H1 (cell line): ENCODE results near the gene HOXD4. TPM values are rescaled to one million over a fixed set of nuclear protein-coding genes. Genes with fewer than 3 reads are reported as not detected.
A peak's percentile ranks its signal among the peaks of the same experiment; 100 is the strongest.

Experiments
- CTCF ChIA-PET: fragments of 300-600 bp; sonication (Branson Sonifier 250); formaldehyde crosslinking; loops from one replicate; lab custom pipeline; 2021; ENCODE audit not compliant: partially characterized antibody; lab: Charles Lee
- POLR2A ChIA-PET: fragments of 300-600 bp; sonication (Branson Sonifier 250); formaldehyde crosslinking; loops from one replicate; lab custom pipeline; 2021; ENCODE audit warnings: inconsistent platforms; ENCODE audit not compliant: partially characterized antibody; lab: Charles Lee
- DNase-seq, 2 experiments: peaks; one replicate each; pipeline versions ENCODE4 v3.0.0 to v3.0.0-alpha.2; 2010 to 2022; ENCODE audit warnings: low spot score in 2 of 2, low read depth in 1 of 2, mixed read lengths in 1 of 2
- FAIRE-seq: peaks from 2 replicates; lab custom pipeline; 2011; peaks lifted over from hg19 to GRCh38; lab: Jason Lieb, UNC
- H2AFZ ChIP-seq: 2 replicates; pipeline ENCODE4 v1.8.1; 2012; ENCODE audit warnings: low read length, inconsistent platforms
- H2AK5ac ChIP-seq: 2 replicates; pipeline ENCODE4 v1.6.1; 2013; ENCODE audit warnings: low read depth, low read length
- H2BK120ac ChIP-seq: replicated peaks from 2 replicates; pipeline ENCODE3; 2013; ENCODE audit warnings: low read depth, low read length, inconsistent platforms
- H2BK12ac ChIP-seq: 2 replicates; pipeline ENCODE4 v1.6.1; 2013; ENCODE audit warnings: low read depth, low read length
- H2BK15ac ChIP-seq: 2 replicates; pipeline ENCODE4 v1.6.1; 2013; ENCODE audit warnings: low read length
- H2BK20ac ChIP-seq: 2 replicates; pipeline ENCODE4 v1.6.1; 2013; ENCODE audit warnings: low read length
- H2BK5ac ChIP-seq: 2 replicates; pipeline ENCODE4 v1.6.1; 2013; ENCODE audit warnings: low read depth, low read length
- H3K14ac ChIP-seq: 2 replicates; pipeline ENCODE4 v1.6.1; 2013; ENCODE audit warnings: inconsistent platforms; ENCODE audit not compliant: insufficient read length
- H3K18ac ChIP-seq: 2 replicates; pipeline ENCODE4 v1.6.1; 2013; ENCODE audit warnings: low read length; ENCODE audit errors: extremely low read depth
- H3K23ac ChIP-seq: 2 replicates; pipeline ENCODE4 v1.6.1; 2013; ENCODE audit warnings: inconsistent platforms; ENCODE audit not compliant: insufficient read length
- H3K23me2 ChIP-seq: 2 replicates; pipeline ENCODE4 v1.6.1; 2013; ENCODE audit warnings: low read depth, low read length
- H3K27ac ChIP-seq: 2 replicates; pipeline ENCODE4 v1.6.1; 2011; ENCODE audit warnings: low read depth, low read length, inconsistent platforms
- H3K27me3 ChIP-seq, 4 experiments: replicated peaks in 1 of 4; 1 replicate in 1 of 4; 2 replicates in 3 of 4; pipeline versions ENCODE4 v1.6.1 to v1.8.1; 2011 to 2013; ENCODE audit warnings: low read length in 3 of 4, mild to moderate bottlenecking in 3 of 4, inconsistent platforms in 2 of 4, mixed read lengths in 2 of 4, moderate library complexity in 1 of 4; ENCODE audit not compliant: control insufficient read depth in 3 of 4, insufficient read depth in 3 of 4; ENCODE audit errors: extremely low read depth in 1 of 4
- H3K36me3 ChIP-seq, 4 experiments: 2 replicates each; pipeline versions ENCODE4 v1.6.1 to v1.8.1; 2011 to 2013; ENCODE audit warnings: mild to moderate bottlenecking in 4 of 4, low read length in 3 of 4, moderate library complexity in 2 of 4, control low read depth in 1 of 4, inconsistent platforms in 1 of 4; ENCODE audit not compliant: insufficient read depth in 4 of 4, control insufficient read depth in 2 of 4
- H3K4ac ChIP-seq: replicated peaks from 2 replicates; pipeline ENCODE3; 2013; ENCODE audit warnings: low read length, low read depth, mixed read lengths, inconsistent platforms; ENCODE audit not compliant: insufficient read length
- H3K4me1 ChIP-seq, 4 experiments: replicated peaks in 1 of 4; 1 replicate in 1 of 4; 2 replicates in 3 of 4; pipeline versions ENCODE4 v1.6.1 to v1.8.1; 2011 to 2013; ENCODE audit warnings: low read length in 3 of 4, inconsistent platforms in 2 of 4, mixed read lengths in 1 of 4; ENCODE audit not compliant: insufficient read depth in 4 of 4, control insufficient read depth in 3 of 4
- H3K4me2 ChIP-seq, 2 experiments: 2 replicates each; pipeline versions ENCODE4 v1.6.1 to v1.8.1; 2011 to 2013; ENCODE audit warnings: low read depth in 2 of 2, low read length in 2 of 2, control low read depth in 1 of 2, inconsistent platforms in 1 of 2, mild to moderate bottlenecking in 1 of 2; ENCODE audit not compliant: insufficient read depth in 1 of 2
- H3K4me3 ChIP-seq, 4 experiments: fragments of 200-600, 300-600 bp in 1 of 4; sonication (generic), shearing (Covaris generic), sonication (Bioruptor Twin) in 1 of 4; 2 replicates each; pipeline versions ENCODE4 v1.5.1 to v1.8.1; 2011 to 2016; ENCODE audit warnings: low read length in 4 of 4, low read depth in 3 of 4, control low read depth in 2 of 4, inconsistent platforms in 2 of 4, mild to moderate bottlenecking in 2 of 4, mixed read lengths in 1 of 4, moderate library complexity in 1 of 4; ENCODE audit not compliant: insufficient read depth in 2 of 4; ENCODE audit errors: extremely low read depth in 1 of 4
- H3K56ac ChIP-seq: replicated peaks from 2 replicates; pipeline ENCODE3; 2013; ENCODE audit warnings: low read depth, mild to moderate bottlenecking, mixed read lengths, low read length, inconsistent platforms; ENCODE audit not compliant: insufficient read length
- H3K79me1 ChIP-seq: 2 replicates; pipeline ENCODE4 v1.6.1; 2013; ENCODE audit warnings: low read depth, low read length, control low read depth
- H3K79me2 ChIP-seq, 2 experiments: 2 replicates each; pipeline versions ENCODE4 v1.6.1 to v1.8.1; 2012 to 2013; ENCODE audit warnings: low read length in 2 of 2, mild to moderate bottlenecking in 2 of 2, inconsistent platforms in 1 of 2; ENCODE audit not compliant: insufficient read depth in 2 of 2, control insufficient read depth in 1 of 2
- H3K9ac ChIP-seq, 4 experiments: replicated peaks in 1 of 4; 1 replicate in 1 of 4; 2 replicates in 3 of 4; pipeline versions ENCODE4 v1.6.1 to v1.8.1; 2011 to 2013; ENCODE audit warnings: low read depth in 3 of 4, low read length in 3 of 4, control low read depth in 2 of 4, mild to moderate bottlenecking in 2 of 4, moderate library complexity in 2 of 4, inconsistent platforms in 1 of 4; ENCODE audit errors: extremely low read depth in 1 of 4
- H3K9me3 ChIP-seq, 2 experiments: 2 replicates each; pipeline versions ENCODE4 v1.6.1 to v1.8.1; 2012 to 2013; ENCODE audit warnings: mild to moderate bottlenecking in 2 of 2, moderate library complexity in 2 of 2, control low read depth in 1 of 2, inconsistent platforms in 1 of 2, low read depth in 1 of 2, low read length in 1 of 2, mixed read lengths in 1 of 2; ENCODE audit not compliant: insufficient read depth in 2 of 2
- H4K20me1 ChIP-seq, 2 experiments: replicated peaks in 1 of 2; 2 replicates each; pipeline versions ENCODE3 to v1.8.1; 2011 to 2013; ENCODE audit warnings: inconsistent platforms in 2 of 2, low read length in 2 of 2, mild to moderate bottlenecking in 1 of 2; ENCODE audit not compliant: insufficient read depth in 2 of 2, control insufficient read depth in 1 of 2
- H4K5ac ChIP-seq: 2 replicates; pipeline ENCODE4 v1.6.1; 2013; ENCODE audit warnings: low read length, low read depth, mixed read lengths, inconsistent platforms; ENCODE audit not compliant: insufficient read length
- H4K8ac ChIP-seq: 2 replicates; pipeline ENCODE4 v1.8.0; 2013; ENCODE audit warnings: mild to moderate bottlenecking, moderate library complexity, low read length, inconsistent platforms; ENCODE audit not compliant: insufficient read depth; ENCODE audit errors: extremely low read depth
- H4K91ac ChIP-seq: replicated peaks from 2 replicates; pipeline ENCODE3; 2013; ENCODE audit warnings: low read length, mixed read lengths, inconsistent platforms; ENCODE audit not compliant: insufficient read length
- CBX8 ChIP-seq: fragments of 300-800, 300-1000 bp; sonication (generic); IDR thresholded peaks from 2 replicates; pipeline ENCODE4 v1.7.1; 2016; ENCODE audit warnings: low read depth, low read length, borderline replicate concordance
- EP300 ChIP-seq, 2 experiments: IDR thresholded peaks; 1 replicate in 1 of 2; 2 replicates in 1 of 2; pipeline ENCODE4 v1.6.1; 2011 to 2012; ENCODE audit warnings: low read depth in 2 of 2, low read length in 2 of 2, mild to moderate bottlenecking in 2 of 2, borderline replicate concordance in 1 of 2, inconsistent platforms in 1 of 2, moderate library complexity in 1 of 2
- HDAC6 ChIP-seq: IDR thresholded peaks from one replicate; pipeline ENCODE4 v1.7.1; 2012; ENCODE audit warnings: low read depth, mild to moderate bottlenecking, inconsistent platforms, low read length, moderate library complexity
- KDM1A ChIP-seq: fragments of 200-600, 300-600 bp; sonication (generic); IDR thresholded peaks from 2 replicates; pipeline ENCODE4 v1.7.1; 2016; ENCODE audit warnings: mild to moderate bottlenecking, low read length, borderline replicate concordance
- KDM4A ChIP-seq: IDR thresholded peaks from one replicate; pipeline ENCODE4 v1.7.1; 2012; ENCODE audit warnings: low read depth, mild to moderate bottlenecking, moderate library complexity, low read length, inconsistent platforms; ENCODE audit not compliant: severe bottlenecking
- NRF1 ChIP-seq: IDR thresholded peaks from 2 replicates; pipeline ENCODE4 v1.6.1; 2011; ENCODE audit warnings: mild to moderate bottlenecking, low read depth, low read length, improper control_type of control experiment
- POU5F1 ChIP-seq: IDR thresholded peaks from 2 replicates; pipeline ENCODE4 v1.6.1; 2011; ENCODE audit warnings: low read depth, mild to moderate bottlenecking, low read length, moderate library complexity
- RNF2 ChIP-seq: fragments of 200-900, 300-1000 bp; sonication (generic); IDR thresholded peaks from 2 replicates; pipeline ENCODE4 v1.7.1; 2016; ENCODE audit warnings: borderline replicate concordance, low read depth, mild to moderate bottlenecking, antibody characterized with exemption, low read length; ENCODE audit not compliant: poor library complexity, severe bottlenecking; ENCODE audit errors: missing control alignments
- SP1 ChIP-seq: IDR thresholded peaks from 2 replicates; pipeline ENCODE4 v1.6.1; 2011; ENCODE audit warnings: low read depth, low read length
- YY1 ChIP-seq: IDR thresholded peaks from 2 replicates; pipeline ENCODE4 v1.6.1; 2011; ENCODE audit warnings: low read depth, mild to moderate bottlenecking, low read length
- WGBS, 2 experiments: shearing (Covaris generic) in 1 of 2; methylation state at CpG; one replicate each; pipeline versions ENCODE4 v1.1.6 to v1.1.7; 2013 to 2015; ENCODE audit warnings: low lambda C conversion rate in 2 of 2, mixed read lengths in 2 of 2, inconsistent platforms in 1 of 2, low coverage in 1 of 2, missing lambda C conversion rate in 1 of 2; ENCODE audit not compliant: insufficient replicate concordance in 2 of 2, insufficient coverage in 1 of 2, insufficient read length in 1 of 2; ENCODE audit errors: extremely low coverage in 1 of 2, missing lambda C conversion rate in 1 of 2; 5-methylcytosine and 5-hydroxymethylcytosine counted together
- polyA plus RNA-seq, 7 experiments: library from polyadenylated mRNA; depleted of rRNA in 3 of 7; stranded (reverse) in 5 of 7; unstranded in 2 of 7; fragments of >200 nt in 5 of 7; fragments of 200-250 nt in 2 of 7; gene quantifications; 1 replicate in 5 of 7; 2 replicates in 1 of 7; 4 replicates in 1 of 7; pipeline versions ENCODE4 v1.2.1 to v1.2.3, GENCODE V29; 2011 to 2013; ENCODE audit warnings: missing spikeins in 2 of 7, mixed read lengths in 2 of 7
- total RNA-seq: library from RNA; stranded (reverse); fragmentation: NEBNext Ultra II Directional; extraction: Animal tissue kit (Norgen Biotek cat#: 25700); gene quantifications from 2 replicates; pipeline ENCODE4 v1.2.1, GENCODE V29; 2021

HOXD4 gene
- total and polyA plus RNA-seq, 2 of the 8 experiments (the other 6 are each of a cell fraction or from before 2014, with no cell fraction given) = not detected

- H3K9ac ChIP-seq = no peak overlapping the region
- CTCF ChIA-PET = interaction anchor here (0.6 to 10.0 kb wide), 11 partner anchors 10 to 718 kb away, joined by 3 to 111 read pairs (median 4); no protein-coding TSS in a partner anchor
- no peak overlapping the region for H2BK20ac ChIP-seq
- H3K79me1 ChIP-seq = no peaks in the 10 kb centered on the region
- no peak overlapping the region for H2AK5ac ChIP-seq
- no peak overlapping the region for H3K4ac ChIP-seq
- no peak overlapping the region for H3K14ac ChIP-seq
- no peak overlapping the region for H3K56ac ChIP-seq
- DNase-seq (peak in 1 of 2 experiments; percentile 68), FAIRE-seq (no peak)
- no peak overlapping the region for H4K5ac ChIP-seq
- H2BK12ac ChIP-seq = no peak overlapping the region
- H3K9me3 ChIP-seq = no peaks in the 10 kb centered on the region
- H4K8ac ChIP-seq = no peak overlapping the region; the same call in 1 of the 2 replicates
- peaks cover 6 to 30% of the 10 kb centered on the region in 2 experiments for H4K20me1 ChIP-seq
- WGBS, 2 experiments = 3% methylated on average over 46 of the region's 71 CpGs; no CpG with 5 or more reads in 1 of the 2 experiments
- H3K36me3 ChIP-seq = peaks cover 0 to 12% (median 0%) of the 10 kb centered on the region in 4 experiments; a peak in 1 of 8 replicates
- no peak overlapping the region for H4K91ac ChIP-seq
- peaks cover 85 to 100% (median 96%) of the 10 kb centered on the region in 4 experiments for H3K27me3 ChIP-seq
- peak overlapping the region; percentile 20 to 59 (median 24); a peak in 7 of 8 replicates for H3K4me3 ChIP-seq
- no peak overlapping the region for H3K18ac ChIP-seq
- H3K27ac ChIP-seq = no peak overlapping the region
- no peaks in the 10 kb centered on the region for H3K79me2 ChIP-seq
- H3K23ac ChIP-seq = no peak overlapping the region
- H2BK120ac ChIP-seq = no peak overlapping the region
- no peak overlapping the region for H2BK15ac ChIP-seq
- H3K23me2 ChIP-seq = peaks cover 3% of the 10 kb centered on the region; the same call in 1 of the 2 replicates
- no peak overlapping the region for H2AFZ ChIP-seq
- H3K4me1 ChIP-seq = peaks cover 0 to 9% (median 4%) of the 10 kb centered on the region in 4 experiments; a peak in 5 of 7 replicates
- peak overlapping the region; percentile 67 to 68 for H3K4me2 ChIP-seq
- no peak overlapping the region for H2BK5ac ChIP-seq
- POLR2A ChIA-PET = no interaction called here
- peak; percentile 85 for TF ChIP-seq RNF2
- TF ChIP-seq KDM4A = peak; percentile 51
- peak; percentile 60; the same call in 1 of the 2 replicates for TF ChIP-seq CBX8
- TF ChIP-seq YY1 = peak; percentile 40; the same call in 1 of the 2 replicates
- no peak for TF ChIP-seq HDAC6
- TF ChIP-seq POU5F1 = no peak
- TF ChIP-seq SP1 = no peak; the same call in 1 of the 2 replicates
- no peak for TF ChIP-seq NRF1
- TF ChIP-seq KDM1A = no peak
- no peak for TF ChIP-seq EP300 (IDR thresholded peaks at IDR 0.05; ENCODE audit: borderline replicate concordance in 1 of 2, low read depth in 2 of 2, low read length in 2 of 2)
Observed at GRCh38 chr2:176136374-176137251, 14.7 kb upstream of the HOXD4 start.
